ENCODE data around the gene LMF2. TPM values are rescaled to one million over a fixed set of nuclear protein-coding genes. Genes with fewer than 3 reads are reported as not detected.
A peak's percentile ranks its signal among the peaks of the same experiment; 100 is the strongest.

LMF2 gene
- total RNA-seq, 4 donors from 2014 or later, result 50.8 to 54.9 (median 51.7) TPM

DNA sequence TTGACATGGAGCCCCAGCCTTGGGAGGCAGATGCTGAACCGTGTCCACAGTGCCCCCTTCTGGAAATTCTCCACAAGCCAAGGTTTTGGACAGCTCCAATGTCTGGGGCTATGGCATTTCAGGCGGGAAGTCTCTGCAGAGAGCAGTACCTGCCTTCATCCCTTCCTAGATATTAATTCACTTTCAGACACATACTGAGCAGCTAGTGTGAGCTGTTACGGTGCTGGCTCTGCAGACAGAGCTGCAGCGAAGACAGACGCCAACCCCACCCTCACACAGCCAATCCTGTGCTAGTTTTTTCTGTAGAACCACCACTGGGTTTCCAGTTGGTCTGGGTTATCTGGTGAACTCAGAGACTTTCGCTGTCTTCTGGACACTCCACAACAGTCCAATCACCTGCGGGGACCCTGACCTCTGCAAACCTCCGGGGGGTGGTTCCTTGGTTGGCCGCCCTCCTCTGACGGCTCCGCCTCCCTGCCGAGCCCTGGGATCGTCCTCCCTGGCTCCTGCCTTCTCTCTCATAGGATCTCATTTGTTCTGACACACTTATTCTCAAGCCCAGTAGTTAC, 9.1 kb downstream of the LMF2 start:
- no peak for TF ChIP-seq CTCF (IDR thresholded peaks at IDR 0.05)

DNA sequence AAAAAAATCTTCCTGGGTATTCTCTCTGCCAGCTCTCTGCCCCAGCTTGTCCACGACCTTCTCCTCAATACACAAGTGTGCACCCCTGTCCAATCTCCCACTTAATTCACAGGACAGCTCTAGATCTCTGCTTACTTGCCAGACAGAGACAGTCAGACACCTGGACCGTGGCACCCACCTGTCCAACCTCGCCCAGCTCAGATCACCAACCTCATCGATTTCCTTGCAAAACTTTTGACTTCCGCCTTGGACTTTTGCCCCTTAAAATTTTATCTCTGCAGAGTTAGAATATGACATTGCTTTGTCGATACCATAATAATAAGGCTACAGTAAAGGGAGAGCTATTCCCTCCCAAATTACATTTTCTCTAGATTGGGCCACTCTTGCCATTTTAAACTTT, 10.4 kb downstream of the LMF2 start:
- no peak for DNase-seq (ENCODE audit: low spot score)
- TF ChIP-seq CTCF (IDR thresholded peaks at IDR 0.05), result no peak
- ATAC-seq (ENCODE audit: low FRiP score), result no peak

More for the DNA sequence above, 9.1 kb downstream of the LMF2 start:
- DNase-seq (ENCODE audit: low spot score) (no peak), ATAC-seq (ENCODE audit: low FRiP score) (peak; percentile 74)

- ATAC-seq (ENCODE audit: low FRiP score), result no peak
Measured at GRCh38 chr22:50490531-50491308, 16.8 kb downstream of the LMF2 start.

DNA sequence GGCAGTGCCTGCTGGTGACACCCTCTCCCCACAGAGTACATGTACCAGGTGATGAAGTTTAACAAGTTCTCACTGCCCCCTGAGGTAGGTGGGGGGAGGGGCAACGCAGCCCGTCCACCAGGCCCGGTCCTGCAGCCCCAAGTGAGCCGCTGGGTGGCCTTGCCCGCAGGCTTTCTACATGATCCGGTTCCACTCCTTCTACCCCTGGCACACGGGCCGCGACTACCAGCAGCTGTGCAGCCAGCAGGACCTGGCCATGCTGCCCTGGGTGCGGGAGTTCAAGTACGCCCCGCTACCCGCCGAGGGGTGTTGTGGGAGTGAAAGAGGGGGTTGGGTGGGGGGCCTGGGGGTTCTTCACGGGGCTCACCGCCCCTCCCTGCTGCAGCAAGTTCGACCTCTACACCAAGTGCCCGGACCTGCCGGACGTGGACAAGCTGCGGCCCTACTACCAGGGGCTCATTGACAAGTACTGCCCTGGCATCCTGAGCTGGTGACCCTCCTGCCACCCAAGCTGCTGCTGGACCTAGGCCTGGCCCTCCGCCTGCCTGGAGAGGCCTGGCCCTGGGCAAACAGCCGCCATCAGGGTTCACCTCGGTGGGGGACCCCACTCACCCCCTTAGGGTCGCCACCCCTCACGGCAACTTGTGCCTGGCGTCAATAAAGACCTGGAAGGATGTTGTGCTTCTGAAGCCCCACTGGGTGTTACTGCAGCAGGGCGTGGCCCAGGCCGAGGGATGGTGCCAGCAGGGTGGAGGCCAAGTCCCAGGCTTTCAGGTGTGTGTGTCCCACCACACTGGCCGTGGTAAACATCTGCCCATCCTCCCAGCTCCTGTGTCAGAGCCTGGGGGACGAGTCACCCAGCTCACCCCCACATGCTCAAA, 17.9 kb downstream of the LMF2 start:
- no peak for TF ChIP-seq CTCF (IDR thresholded peaks at IDR 0.05)
- ATAC-seq (ENCODE audit: low FRiP score) (no peak), DNase-seq (ENCODE audit: low spot score) (no peak)

More at GRCh38 chr22:50490531-50491308, 16.8 kb downstream of the LMF2 start:
- no peak for DNase-seq (ENCODE audit: low spot score)
- TF ChIP-seq CTCF (IDR thresholded peaks at IDR 0.05), result no peak

DNA sequence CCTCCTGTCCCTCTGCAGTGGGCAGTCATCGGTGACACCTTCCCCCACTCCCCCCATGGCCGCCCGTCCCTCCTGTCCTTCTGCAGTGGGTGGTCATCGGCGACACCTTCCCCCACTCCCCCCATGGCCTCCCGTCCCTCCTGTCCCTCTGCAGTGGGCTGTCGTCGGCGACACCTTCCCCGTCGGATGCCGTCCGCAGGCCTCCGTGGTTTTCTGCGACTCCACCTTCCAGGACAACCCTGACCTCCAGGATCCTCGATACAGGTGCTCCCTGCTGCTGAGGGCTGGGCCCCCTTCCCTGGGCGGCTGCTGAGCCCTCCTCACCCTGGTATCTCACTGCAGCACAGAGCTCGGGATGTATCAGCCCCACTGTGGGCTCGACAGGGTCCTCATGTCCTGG, 18.6 kb downstream of the LMF2 start:
- DNase-seq (ENCODE audit: low spot score), result no peak
- ATAC-seq (ENCODE audit: low FRiP score), result no peak
- no peak for TF ChIP-seq CTCF (IDR thresholded peaks at IDR 0.05)

GRCh38 chr22:50488006-50488677, 19.4 kb downstream of the LMF2 start:
- DNase-seq (ENCODE audit: low spot score) (no peak), ATAC-seq (ENCODE audit: low FRiP score) (no peak)
- no peak for TF ChIP-seq CTCF (IDR thresholded peaks at IDR 0.05)

Measured in omental fat pad (tissue), 4 donors.